H1 (cell line): Measurements from ENCODE around the gene CACNA1B. TPM values are rescaled to one million over a fixed set of nuclear protein-coding genes. Genes with fewer than 3 reads are reported as not detected.

ENCODE experiments used
- CTCF ChIA-PET: fragments of 300-600 bp; sonication (Branson Sonifier 250); formaldehyde crosslinking; loops from one replicate; lab custom pipeline; 2021; ENCODE audit not compliant: partially characterized antibody; lab: Charles Lee
- POLR2A ChIA-PET: fragments of 300-600 bp; sonication (Branson Sonifier 250); formaldehyde crosslinking; loops from one replicate; lab custom pipeline; 2021; ENCODE audit warnings: inconsistent platforms; ENCODE audit not compliant: partially characterized antibody; lab: Charles Lee
- DNase-seq, 2 experiments: peaks; one replicate each; pipeline versions ENCODE4 v3.0.0 to v3.0.0-alpha.2; 2010 to 2022; ENCODE audit warnings: low spot score in 2 of 2, low read depth in 1 of 2, mixed read lengths in 1 of 2
- FAIRE-seq: peaks from 2 replicates; lab custom pipeline; 2011; peaks lifted over from hg19 to GRCh38; lab: Jason Lieb, UNC
- H2AFZ ChIP-seq: 2 replicates; pipeline ENCODE4 v1.8.1; 2012; ENCODE audit warnings: low read length, inconsistent platforms
- H2AK5ac ChIP-seq: 2 replicates; pipeline ENCODE4 v1.6.1; 2013; ENCODE audit warnings: low read depth, low read length
- H2BK120ac ChIP-seq: replicated peaks from 2 replicates; pipeline ENCODE3; 2013; ENCODE audit warnings: low read depth, low read length, inconsistent platforms
- H2BK12ac ChIP-seq: 2 replicates; pipeline ENCODE4 v1.6.1; 2013; ENCODE audit warnings: low read depth, low read length
- H2BK15ac ChIP-seq: 2 replicates; pipeline ENCODE4 v1.6.1; 2013; ENCODE audit warnings: low read length
- H2BK20ac ChIP-seq: 2 replicates; pipeline ENCODE4 v1.6.1; 2013; ENCODE audit warnings: low read length
- H2BK5ac ChIP-seq: 2 replicates; pipeline ENCODE4 v1.6.1; 2013; ENCODE audit warnings: low read depth, low read length
- H3K14ac ChIP-seq: 2 replicates; pipeline ENCODE4 v1.6.1; 2013; ENCODE audit warnings: inconsistent platforms; ENCODE audit not compliant: insufficient read length
- H3K18ac ChIP-seq: 2 replicates; pipeline ENCODE4 v1.6.1; 2013; ENCODE audit warnings: low read length; ENCODE audit errors: extremely low read depth
- H3K23ac ChIP-seq: 2 replicates; pipeline ENCODE4 v1.6.1; 2013; ENCODE audit warnings: inconsistent platforms; ENCODE audit not compliant: insufficient read length
- H3K23me2 ChIP-seq: 2 replicates; pipeline ENCODE4 v1.6.1; 2013; ENCODE audit warnings: low read depth, low read length
- H3K27ac ChIP-seq: 2 replicates; pipeline ENCODE4 v1.6.1; 2011; ENCODE audit warnings: low read depth, low read length, inconsistent platforms
- H3K27me3 ChIP-seq, 4 experiments: replicated peaks in 1 of 4; 1 replicate in 1 of 4; 2 replicates in 3 of 4; pipeline versions ENCODE4 v1.6.1 to v1.8.1; 2011 to 2013; ENCODE audit warnings: low read length in 3 of 4, mild to moderate bottlenecking in 3 of 4, inconsistent platforms in 2 of 4, mixed read lengths in 2 of 4, moderate library complexity in 1 of 4; ENCODE audit not compliant: control insufficient read depth in 3 of 4, insufficient read depth in 3 of 4; ENCODE audit errors: extremely low read depth in 1 of 4
- H3K36me3 ChIP-seq, 4 experiments: 2 replicates each; pipeline versions ENCODE4 v1.6.1 to v1.8.1; 2011 to 2013; ENCODE audit warnings: mild to moderate bottlenecking in 4 of 4, low read length in 3 of 4, moderate library complexity in 2 of 4, control low read depth in 1 of 4, inconsistent platforms in 1 of 4; ENCODE audit not compliant: insufficient read depth in 4 of 4, control insufficient read depth in 2 of 4
- H3K4ac ChIP-seq: replicated peaks from 2 replicates; pipeline ENCODE3; 2013; ENCODE audit warnings: low read length, low read depth, mixed read lengths, inconsistent platforms; ENCODE audit not compliant: insufficient read length
- H3K4me1 ChIP-seq, 4 experiments: replicated peaks in 1 of 4; 1 replicate in 1 of 4; 2 replicates in 3 of 4; pipeline versions ENCODE4 v1.6.1 to v1.8.1; 2011 to 2013; ENCODE audit warnings: low read length in 3 of 4, inconsistent platforms in 2 of 4, mixed read lengths in 1 of 4; ENCODE audit not compliant: insufficient read depth in 4 of 4, control insufficient read depth in 3 of 4
- H3K4me2 ChIP-seq, 2 experiments: 2 replicates each; pipeline versions ENCODE4 v1.6.1 to v1.8.1; 2011 to 2013; ENCODE audit warnings: low read depth in 2 of 2, low read length in 2 of 2, control low read depth in 1 of 2, inconsistent platforms in 1 of 2, mild to moderate bottlenecking in 1 of 2; ENCODE audit not compliant: insufficient read depth in 1 of 2
- H3K4me3 ChIP-seq, 4 experiments: fragments of 200-600, 300-600 bp in 1 of 4; sonication (generic), shearing (Covaris generic), sonication (Bioruptor Twin) in 1 of 4; 2 replicates each; pipeline versions ENCODE4 v1.5.1 to v1.8.1; 2011 to 2016; ENCODE audit warnings: low read length in 4 of 4, low read depth in 3 of 4, control low read depth in 2 of 4, inconsistent platforms in 2 of 4, mild to moderate bottlenecking in 2 of 4, mixed read lengths in 1 of 4, moderate library complexity in 1 of 4; ENCODE audit not compliant: insufficient read depth in 2 of 4; ENCODE audit errors: extremely low read depth in 1 of 4
- H3K56ac ChIP-seq: replicated peaks from 2 replicates; pipeline ENCODE3; 2013; ENCODE audit warnings: low read depth, mild to moderate bottlenecking, mixed read lengths, low read length, inconsistent platforms; ENCODE audit not compliant: insufficient read length
- H3K79me1 ChIP-seq: 2 replicates; pipeline ENCODE4 v1.6.1; 2013; ENCODE audit warnings: low read depth, low read length, control low read depth
- H3K79me2 ChIP-seq, 2 experiments: 2 replicates each; pipeline versions ENCODE4 v1.6.1 to v1.8.1; 2012 to 2013; ENCODE audit warnings: low read length in 2 of 2, mild to moderate bottlenecking in 2 of 2, inconsistent platforms in 1 of 2; ENCODE audit not compliant: insufficient read depth in 2 of 2, control insufficient read depth in 1 of 2
- H3K9ac ChIP-seq, 4 experiments: replicated peaks in 1 of 4; 1 replicate in 1 of 4; 2 replicates in 3 of 4; pipeline versions ENCODE4 v1.6.1 to v1.8.1; 2011 to 2013; ENCODE audit warnings: low read depth in 3 of 4, low read length in 3 of 4, control low read depth in 2 of 4, mild to moderate bottlenecking in 2 of 4, moderate library complexity in 2 of 4, inconsistent platforms in 1 of 4; ENCODE audit errors: extremely low read depth in 1 of 4
- H3K9me3 ChIP-seq, 2 experiments: 2 replicates each; pipeline versions ENCODE4 v1.6.1 to v1.8.1; 2012 to 2013; ENCODE audit warnings: mild to moderate bottlenecking in 2 of 2, moderate library complexity in 2 of 2, control low read depth in 1 of 2, inconsistent platforms in 1 of 2, low read depth in 1 of 2, low read length in 1 of 2, mixed read lengths in 1 of 2; ENCODE audit not compliant: insufficient read depth in 2 of 2
- H4K20me1 ChIP-seq, 2 experiments: replicated peaks in 1 of 2; 2 replicates each; pipeline versions ENCODE3 to v1.8.1; 2011 to 2013; ENCODE audit warnings: inconsistent platforms in 2 of 2, low read length in 2 of 2, mild to moderate bottlenecking in 1 of 2; ENCODE audit not compliant: insufficient read depth in 2 of 2, control insufficient read depth in 1 of 2
- H4K5ac ChIP-seq: 2 replicates; pipeline ENCODE4 v1.6.1; 2013; ENCODE audit warnings: low read length, low read depth, mixed read lengths, inconsistent platforms; ENCODE audit not compliant: insufficient read length
- H4K8ac ChIP-seq: 2 replicates; pipeline ENCODE4 v1.8.0; 2013; ENCODE audit warnings: mild to moderate bottlenecking, moderate library complexity, low read length, inconsistent platforms; ENCODE audit not compliant: insufficient read depth; ENCODE audit errors: extremely low read depth
- H4K91ac ChIP-seq: replicated peaks from 2 replicates; pipeline ENCODE3; 2013; ENCODE audit warnings: low read length, mixed read lengths, inconsistent platforms; ENCODE audit not compliant: insufficient read length
- FOSL1 ChIP-seq: IDR thresholded peaks from 2 replicates; pipeline ENCODE4 v1.6.1; 2011; ENCODE audit warnings: mild to moderate bottlenecking, low read depth, low read length, moderate library complexity; ENCODE audit not compliant: insufficient read depth
- RNF2 ChIP-seq: fragments of 200-900, 300-1000 bp; sonication (generic); IDR thresholded peaks from 2 replicates; pipeline ENCODE4 v1.7.1; 2016; ENCODE audit warnings: borderline replicate concordance, low read depth, mild to moderate bottlenecking, antibody characterized with exemption, low read length; ENCODE audit not compliant: poor library complexity, severe bottlenecking; ENCODE audit errors: missing control alignments
- SAP30 ChIP-seq: fragments of 300-600 bp; sonication (generic); IDR thresholded peaks from 2 replicates; pipeline ENCODE4 v1.7.1; 2012; ENCODE audit warnings: low read length, moderate library complexity, mild to moderate bottlenecking, inconsistent platforms; ENCODE audit not compliant: insufficient read depth, insufficient replicate concordance
- WGBS, 2 experiments: shearing (Covaris generic) in 1 of 2; methylation state at CpG; one replicate each; pipeline versions ENCODE4 v1.1.6 to v1.1.7; 2013 to 2015; ENCODE audit warnings: low lambda C conversion rate in 2 of 2, mixed read lengths in 2 of 2, inconsistent platforms in 1 of 2, low coverage in 1 of 2, missing lambda C conversion rate in 1 of 2; ENCODE audit not compliant: insufficient replicate concordance in 2 of 2, insufficient coverage in 1 of 2, insufficient read length in 1 of 2; ENCODE audit errors: extremely low coverage in 1 of 2, missing lambda C conversion rate in 1 of 2; 5-methylcytosine and 5-hydroxymethylcytosine counted together
- polyA plus RNA-seq, 7 experiments: library from polyadenylated mRNA; depleted of rRNA in 3 of 7; stranded (reverse) in 5 of 7; unstranded in 2 of 7; fragments of >200 nt in 5 of 7; fragments of 200-250 nt in 2 of 7; gene quantifications; 1 replicate in 5 of 7; 2 replicates in 1 of 7; 4 replicates in 1 of 7; pipeline versions ENCODE4 v1.2.1 to v1.2.3, GENCODE V29; 2011 to 2013; ENCODE audit warnings: missing spikeins in 2 of 7, mixed read lengths in 2 of 7
- total RNA-seq: library from RNA; stranded (reverse); fragmentation: NEBNext Ultra II Directional; extraction: Animal tissue kit (Norgen Biotek cat#: 25700); gene quantifications from 2 replicates; pipeline ENCODE4 v1.2.1, GENCODE V29; 2021

The CACNA1B gene
- total and polyA plus RNA-seq, 2 of the 8 experiments (the other 6 are each of a cell fraction or from before 2014, with no cell fraction given) = 1.5 to 5.7 TPM

DNA sequence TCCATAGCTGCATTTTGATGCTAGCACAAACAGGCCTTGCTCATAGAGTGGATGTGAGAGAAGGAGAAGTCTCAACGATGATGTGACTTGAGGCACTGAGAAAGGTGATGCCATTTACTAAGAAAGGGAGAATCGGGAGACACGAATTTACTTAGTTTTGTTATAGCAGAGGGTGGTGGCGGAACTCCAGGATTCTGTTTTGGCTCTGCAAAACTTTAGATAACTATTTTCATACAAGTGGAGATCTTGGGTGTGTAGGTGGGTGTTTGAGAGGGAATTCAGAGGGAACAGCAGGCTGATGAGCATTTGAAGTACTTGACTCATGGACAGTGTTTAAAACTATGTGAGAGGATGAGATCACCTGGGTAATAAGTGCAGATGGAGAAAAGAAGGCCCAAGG, 43.2 kb downstream of the CACNA1B start:
- WGBS, 2 experiments = 69% methylated on average over 4 of the region's 4 CpGs; no CpG with 5 or more reads in 1 of the 2 experiments
- Histone ChIP-seq H3K9ac (no peak overlapping the region), H4K8ac (no peak overlapping the region), H3K79me1 (no peaks in the 10 kb centered on the region), H2BK20ac (no peak overlapping the region), H3K4me3 (no peak overlapping the region), H4K20me1 (peaks cover 0 to 3% of the 10 kb centered on the region in 2 experiments), H3K56ac (no peak overlapping the region), H3K23me2 (no peaks in the 10 kb centered on the region), H4K5ac (no peak overlapping the region), H2BK120ac (no peak overlapping the region), H3K36me3 (peaks cover 0 to 3% (median under 1%) of the 10 kb centered on the region in 4 experiments; a peak in 3 of 8 replicates), H3K18ac (no peak overlapping the region), H4K91ac (no peak overlapping the region), H3K9me3 (peaks cover 22 to 63% of the 10 kb centered on the region in 2 experiments), H2AFZ (no peak overlapping the region), H3K4me1 (no peaks in the 10 kb centered on the region), H3K14ac (no peak overlapping the region), H3K4ac (no peak overlapping the region), H3K27ac (no peak overlapping the region), H2BK12ac (no peak overlapping the region), H2BK5ac (no peak overlapping the region), H2BK15ac (no peak overlapping the region), H3K79me2 (no peaks in the 10 kb centered on the region), H3K23ac (no peak overlapping the region), H3K27me3 (no peaks in the 10 kb centered on the region), H3K4me2 (no peak overlapping the region), H2AK5ac (no peak overlapping the region)
- DNase-seq (no peak), FAIRE-seq (no peak)
- ChIA-PET POLR2A (no interaction called here), CTCF (no interaction called here)
- TF ChIP-seq RNF2 = no peak
- no peak for TF ChIP-seq FOSL1
- no peak for TF ChIP-seq SAP30
